Stomach (tissue), 4 donors: ENCODE measurements around the gene MERTK.

Experiments
- EP300 ChIP-seq: sonication (generic); formaldehyde crosslinking; IDR thresholded peaks from one replicate; pipeline ENCODE4 v1.6.1; 2017; ENCODE audit warnings: antibody characterized with exemption
- POLR2A ChIP-seq, 4 donors: fragments of 450-650 bp; IDR thresholded peaks; one replicate each; pipeline ENCODE4 v1.6.1; 2016; ENCODE audit warnings: antibody characterized with exemption in 4 of 4, control low read depth in 2 of 4, mild to moderate bottlenecking in 1 of 4, moderate library complexity in 1 of 4
- POLR2AphosphoS5 ChIP-seq, 3 donors: sonication (generic); formaldehyde crosslinking; IDR thresholded peaks; one replicate each; pipeline ENCODE4 v1.6.1; 2016; ENCODE audit warnings: antibody characterized with exemption in 3 of 3
- TF ChIP-seq, protein P1 (sequence below), 7 experiments: fragments of 450-650 bp in 4 of 7; fragments of 200-600 bp in 3 of 7; sonication (generic) in 3 of 7; IDR thresholded peaks; one replicate each; pipeline ENCODE4 v1.5.1; 2016 to 2019; ENCODE audit warnings: antibody characterized with exemption in 7 of 7, control low read depth in 2 of 7, mild to moderate bottlenecking in 1 of 7

DNA sequence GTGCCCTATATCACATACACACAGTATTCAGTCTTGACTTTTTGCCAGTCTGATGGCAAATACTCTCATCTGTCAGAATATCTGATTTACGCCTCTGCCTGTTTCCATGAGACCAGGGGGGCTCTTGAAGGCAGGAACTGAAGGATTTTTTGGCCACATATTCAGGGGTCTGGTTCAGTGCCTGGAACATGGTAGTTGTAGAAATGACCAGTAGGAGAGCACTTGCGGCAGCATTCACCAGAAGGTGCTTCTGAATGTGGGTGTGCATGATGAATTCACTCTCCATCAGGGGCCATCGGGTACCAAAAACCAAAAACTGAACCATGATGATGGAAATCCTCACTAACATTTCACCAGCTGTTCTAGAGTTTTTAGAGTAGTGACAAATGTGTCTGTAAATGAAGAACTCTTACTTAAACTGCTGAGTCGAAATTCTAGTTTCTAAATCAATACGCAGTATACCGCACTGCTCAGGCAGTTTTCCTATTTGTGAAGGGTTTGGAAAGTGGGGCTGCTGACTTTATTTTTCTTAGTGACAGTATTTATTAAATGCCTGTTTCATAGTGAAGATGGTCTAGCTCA lies 54.6 kb downstream of the MERTK start:
- TF ChIP-seq, protein P1, sequence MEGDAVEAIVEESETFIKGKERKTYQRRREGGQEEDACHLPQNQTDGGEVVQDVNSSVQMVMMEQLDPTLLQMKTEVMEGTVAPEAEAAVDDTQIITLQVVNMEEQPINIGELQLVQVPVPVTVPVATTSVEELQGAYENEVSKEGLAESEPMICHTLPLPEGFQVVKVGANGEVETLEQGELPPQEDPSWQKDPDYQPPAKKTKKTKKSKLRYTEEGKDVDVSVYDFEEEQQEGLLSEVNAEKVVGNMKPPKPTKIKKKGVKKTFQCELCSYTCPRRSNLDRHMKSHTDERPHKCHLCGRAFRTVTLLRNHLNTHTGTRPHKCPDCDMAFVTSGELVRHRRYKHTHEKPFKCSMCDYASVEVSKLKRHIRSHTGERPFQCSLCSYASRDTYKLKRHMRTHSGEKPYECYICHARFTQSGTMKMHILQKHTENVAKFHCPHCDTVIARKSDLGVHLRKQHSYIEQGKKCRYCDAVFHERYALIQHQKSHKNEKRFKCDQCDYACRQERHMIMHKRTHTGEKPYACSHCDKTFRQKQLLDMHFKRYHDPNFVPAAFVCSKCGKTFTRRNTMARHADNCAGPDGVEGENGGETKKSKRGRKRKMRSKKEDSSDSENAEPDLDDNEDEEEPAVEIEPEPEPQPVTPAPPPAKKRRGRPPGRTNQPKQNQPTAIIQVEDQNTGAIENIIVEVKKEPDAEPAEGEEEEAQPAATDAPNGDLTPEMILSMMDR (IDR thresholded peaks at IDR 0.05), result no peak
- TF ChIP-seq POLR2A (IDR thresholded peaks at IDR 0.05) (no peak), EP300 (no peak), POLR2AphosphoS5 (IDR thresholded peaks at IDR 0.05) (no peak)
